GM12878 (cell line): Measurements from ENCODE around the gene GNB5.

ENCODE experiments used
- CTCF ChIP-seq, 3 experiments: IDR thresholded peaks in 2 of 3; conservative IDR thresholded peaks in 1 of 3; 2 replicates each; pipeline ENCODE4 v1.5.1; 2011; ENCODE audit warnings: low read depth in 3 of 3, low read length in 3 of 3, mild to moderate bottlenecking in 3 of 3, control low read depth in 2 of 3, moderate library complexity in 2 of 3, inconsistent platforms in 1 of 3, mixed read lengths in 1 of 3; ENCODE audit not compliant: control insufficient read depth in 2 of 3, insufficient read depth in 1 of 3; ENCODE audit errors: extremely low read depth in 1 of 3
- EP300 ChIP-seq, 2 experiments: fragments of 150-350 bp in 1 of 2; IDR thresholded peaks; 2 replicates each; pipeline ENCODE4 v1.6.1; 2011 to 2012; ENCODE audit warnings: low read depth in 2 of 2, low read length in 2 of 2, borderline replicate concordance in 1 of 2, improper control_type of control experiment in 1 of 2, inconsistent platforms in 1 of 2; ENCODE audit not compliant: control insufficient read depth in 1 of 2
- IRF3 ChIP-seq: fragments of 450-650 bp; IDR thresholded peaks from 2 replicates; pipeline ENCODE4 v1.6.1; 2014; ENCODE audit warnings: mild to moderate bottlenecking
- POLR2AphosphoS5 ChIP-seq: IDR thresholded peaks from 2 replicates; pipeline ENCODE4 v1.6.1; 2011; ENCODE audit warnings: mild to moderate bottlenecking, low read length, inconsistent platforms
- SIX5 ChIP-seq: IDR thresholded peaks from 2 replicates; pipeline ENCODE4 v1.6.1; 2011; ENCODE audit warnings: mild to moderate bottlenecking, low read depth, low read length, moderate library complexity; ENCODE audit not compliant: severe bottlenecking
- SREBF1 ChIP-seq: IDR thresholded peaks from 2 replicates; pipeline ENCODE4 v1.6.1; 2012; ENCODE audit warnings: mild to moderate bottlenecking, low read length
- ZBTB11 ChIP-seq: fragments of 450-650 bp; formaldehyde crosslinking; IDR thresholded peaks from 2 replicates; pipeline ENCODE4 v1.5.0; 2022; ENCODE audit warnings: mild to moderate bottlenecking, missing genetic modification characterization
- ZNF207 ChIP-seq: fragments of 450-650 bp; IDR thresholded peaks from 2 replicates; pipeline ENCODE4 v1.6.1; 2014; ENCODE audit warnings: antibody characterized with exemption, mild to moderate bottlenecking, borderline replicate concordance

- TF ChIP-seq CTCF (IDR thresholded peaks at IDR 0.05 in 2 of 3, conservative IDR thresholded peaks at IDR 0.05 in 1 of 3; ENCODE audit: control insufficient read depth in 2 of 3, extremely low read depth in 1 of 3, insufficient read depth in 1 of 3, low read depth in 3 of 3, low read length in 3 of 3) (no peak), ZNF207 (no peak), SIX5 (no peak), EP300 (IDR thresholded peaks at IDR 0.05; ENCODE audit: borderline replicate concordance in 1 of 2, control insufficient read depth in 1 of 2, low read depth in 2 of 2, low read length in 2 of 2) (no peak), POLR2AphosphoS5 (no peak), IRF3 (no peak), SREBF1 (no peak), ZBTB11 (CRISPR knock-in tag) (no peak)
Measured at GRCh38 chr15:52071570-52071969, 119.6 kb downstream of the GNB5 start.
